ENCODE data around the gene SRP68. TPM values are rescaled to one million over a fixed set of nuclear protein-coding genes. Genes with fewer than 3 reads are reported as not detected.

Gene SRP68
- polyA plus RNA-seq, 1 of the 3 experiments (the other 2 are of a cell fraction) = 76.8 TPM

GRCh38 chr17:76009447-76009846, 62.9 kb downstream of the SRP68 start:
- POLR2A ChIA-PET = no interaction called here
- CTCF ChIA-PET = interaction anchor here (0.5 to 14.6 kb wide), 13 partner anchors 8 to 330 kb away, joined by 3 to 231 read pairs (median 4); partner anchors contain the start of genes CDK3, MRPL38 and WBP2
- WGBS (ENCODE audit: low lambda C conversion rate) = 85% methylated on average over 20 of the region's 20 CpGs
- Histone ChIP-seq H3K4me1 (ENCODE audit: control insufficient read depth in 1 of 2, insufficient read depth in 2 of 2, low read depth in 1 of 2, low read length in 1 of 2) (peaks cover 6 to 20% of the 10 kb centered on the region in 2 experiments; a peak in 3 of 4 replicates), H4K20me1 (ENCODE audit: insufficient read depth) (no peaks in the 10 kb centered on the region), H3F3A (replicated peaks; ENCODE audit: insufficient read depth) (peaks cover 8% of the 10 kb centered on the region), H3K79me2 (ENCODE audit: insufficient read depth) (no peaks in the 10 kb centered on the region), H3K9me3 (no peaks in the 10 kb centered on the region), H3K27me3 (ENCODE audit: insufficient read depth) (no peaks in the 10 kb centered on the region), H3K36me3 (replicated peaks in 1 of 2; ENCODE audit: control insufficient read depth in 1 of 2, insufficient read depth in 2 of 2, low read length in 1 of 2) (no peaks in the 10 kb centered on the region), H3K9me2 (no peaks in the 10 kb centered on the region), H2AFZ (ENCODE audit: low read depth) (no peak overlapping the region), H3K4me3 (ENCODE audit: low read depth in 2 of 2, low read length in 1 of 2) (no peak overlapping the region), H3K4me2 (no peak overlapping the region), H3K27ac (ENCODE audit: low read depth in 2 of 2, low read length in 1 of 2) (no peak overlapping the region), H3K9ac (no peak overlapping the region)
- no peak for TF ChIP-seq EP300 (IDR thresholded peaks at IDR 0.05; ENCODE audit: borderline replicate concordance in 1 of 2, low read depth in 1 of 2, low read length in 1 of 2)
- TF ChIP-seq TEAD4 (IDR thresholded peaks at IDR 0.05; ENCODE audit: borderline replicate concordance, insufficient read depth) = no peak
- TF ChIP-seq TAF1 (IDR thresholded peaks at IDR 0.05; ENCODE audit: borderline replicate concordance, low read depth, low read length) = no peak
- no peak for TF ChIP-seq FOSL2 (IDR thresholded peaks at IDR 0.05; ENCODE audit: borderline replicate concordance, low read depth)
- TF ChIP-seq FOXM1 (IDR thresholded peaks at IDR 0.05; ENCODE audit: low read depth) = no peak
- no peak for TF ChIP-seq NFIC (IDR thresholded peaks at IDR 0.05; ENCODE audit: borderline replicate concordance)
- no peak for TF ChIP-seq PBX3 (IDR thresholded peaks at IDR 0.05)
- TF ChIP-seq CTCF (IDR thresholded peaks at IDR 0.05) = no peak
- TF ChIP-seq SIN3A (IDR thresholded peaks at IDR 0.05; ENCODE audit: borderline replicate concordance, low read depth, low read length) = no peak
- TF ChIP-seq RCOR1 (IDR thresholded peaks at IDR 0.05; ENCODE audit: low read length) = no peak
- TF ChIP-seq MEF2A (IDR thresholded peaks at IDR 0.05; ENCODE audit: borderline replicate concordance, low read depth) = no peak
- TF ChIP-seq CHD2 (IDR thresholded peaks at IDR 0.05; ENCODE audit: low read length, partially characterized antibody) = no peak
- no peak for TF ChIP-seq USF2 (IDR thresholded peaks at IDR 0.05; ENCODE audit: borderline replicate concordance, low read depth, low read length)
- TF ChIP-seq RXRA (IDR thresholded peaks at IDR 0.05; ENCODE audit: borderline replicate concordance, low read depth) = no peak
- DNase-seq = no peak
